GM18873 (cell line): ENCODE data around the gene HSP90AB1.

Experiments used
- ATAC-seq: cut with Tn5 transposase; IDR thresholded peaks from one replicate; pipeline ENCODE4 v1.9.1; 2021; ENCODE audit warnings: mild to moderate bottlenecking, moderate library complexity, moderate number of reproducible peaks; ENCODE audit not compliant: unreplicated experiment, low FRiP score

HSP90AB1 gene

GRCh38 chr6:44265007-44265721 is 18.3 kb downstream of the HSP90AB1 start, which contains the start of gene NFKBIE:
TSS of gene NFKBIE (minus strand) at chr6:44265551. CDS start at chr6:44265346, 205 bp downstream.
- ATAC-seq = no peak

GRCh38 chr6:44265722-44266233 is 18.9 kb downstream of the HSP90AB1 start:
- ATAC-seq = no peak

- no peak for ATAC-seq
Observed at GRCh38 chr6:44266347-44266746, 19.4 kb downstream of the HSP90AB1 start.

GRCh38 chr6:44267252-44267651 is 20.4 kb downstream of the HSP90AB1 start:
- no peak for ATAC-seq

GRCh38 chr6:44268095-44268628 is 21.3 kb downstream of the HSP90AB1 start:
- no peak for ATAC-seq

- no peak for ATAC-seq
Observed at GRCh38 chr6:44269178-44269920, 22.4 kb downstream of the HSP90AB1 start.

- ATAC-seq = no peak
Observed at GRCh38 chr6:44269921-44270525, 23.1 kb downstream of the HSP90AB1 start, which contains the start of gene TMEM151B. TSS of gene TMEM151B (plus strand) at chr6:44270450. CDS start at chr6:44270743, 293 bp downstream.

- ATAC-seq = no peak
Observed at GRCh38 chr6:44270526-44271405, 23.9 kb downstream of the HSP90AB1 start.

GRCh38 chr6:44271406-44271723 is 24.5 kb downstream of the HSP90AB1 start:
- ATAC-seq = no peak

GRCh38 chr6:44271914-44272313 is 25.0 kb downstream of the HSP90AB1 start:
- no peak for ATAC-seq

- no peak for ATAC-seq
Observed at GRCh38 chr6:44272529-44272928, 25.6 kb downstream of the HSP90AB1 start.

- ATAC-seq = no peak
Observed at GRCh38 chr6:44272999-44273566, 26.2 kb downstream of the HSP90AB1 start.

GRCh38 chr6:44273617-44274016 is 26.7 kb downstream of the HSP90AB1 start:
- no peak for ATAC-seq

GRCh38 chr6:44275271-44275748 is 28.4 kb downstream of the HSP90AB1 start:
- ATAC-seq = no peak

GRCh38 chr6:44275749-44276648 is 29.1 kb downstream of the HSP90AB1 start:
- ATAC-seq = no peak

GRCh38 chr6:44276667-44277640 is 30.1 kb downstream of the HSP90AB1 start:
- no peak for ATAC-seq

GRCh38 chr6:44277763-44278162 is 30.9 kb downstream of the HSP90AB1 start:
- no peak for ATAC-seq
